ENCODE measurements around the gene RFX4. TPM values are rescaled to one million over a fixed set of nuclear protein-coding genes. Genes with fewer than 3 reads are reported as not detected.

Gene RFX4
- total and polyA plus RNA-seq, 7 experiments from 2014 or later: not detected

GRCh38 chr12:106590601-106591000 is 7.8 kb downstream of the RFX4 start:
- H3K4me3 Mint-ChIP-seq: no peak overlapping the region
- Histone ChIP-seq H3K9me3 (ENCODE audit: control insufficient read depth in 2 of 3, low read length in 3 of 3) (no peaks in the 10 kb centered on the region), H3K27me3 (ENCODE audit: control insufficient read depth in 2 of 2, insufficient read depth in 2 of 2, low read length in 2 of 2) (peaks cover 3 to 5% of the 10 kb centered on the region in 2 donors), H3K36me3 (ENCODE audit: control insufficient read depth in 2 of 3, insufficient read depth in 3 of 3, low read length in 3 of 3) (no peaks in the 10 kb centered on the region), H3K4me1 (ENCODE audit: control insufficient read depth in 2 of 2, insufficient read depth in 2 of 2, low read length in 2 of 2) (no peaks in the 10 kb centered on the region), H3K27ac (ENCODE audit: low read depth, low read length) (no peak overlapping the region), H3K4me3 (ENCODE audit: low read length) (no peak overlapping the region)
- no peaks in the 10 kb centered on the region for H3K36me3 Mint-ChIP-seq
- no peaks in the 10 kb centered on the region for H3K9me3 Mint-ChIP-seq
- ChIA-PET POLR2A (no interaction called here), CTCF (no interaction called here)
- ATAC-seq (no peak), DNase-seq (no peak)
- H3K4me1 Mint-ChIP-seq: peaks cover 0 to 18% (median 6%) of the 10 kb centered on the region in 7 donors
- peaks cover 68 to 87% (median 80%) of the 10 kb centered on the region in 5 donors for H3K27me3 Mint-ChIP-seq
- H3K27ac Mint-ChIP-seq: no peak overlapping the region
- intact Hi-C loops (cut with micrococcal nuclease): loop anchor here in 1 of 2 donors (10.0 kb wide), 1 partner anchor 254 kb away; no protein-coding TSS in a partner anchor

- intact Hi-C loops (cut with micrococcal nuclease): loop anchor here in 1 of 2 donors (10.0 kb wide), 1 partner anchor 250 kb away; no protein-coding TSS in a partner anchor
- H3K4me3 ChIP-seq (ENCODE audit: low read length): no peak overlapping the region
- H3K9me3 ChIP-seq (ENCODE audit: control insufficient read depth in 2 of 3, low read length in 3 of 3): no peaks in the 10 kb centered on the region
- H3K9me3 Mint-ChIP-seq: no peaks in the 10 kb centered on the region
- peaks cover 0 to 3% of the 10 kb centered on the region in 2 donors for H3K27me3 ChIP-seq (ENCODE audit: control insufficient read depth in 2 of 2, insufficient read depth in 2 of 2, low read length in 2 of 2)
- H3K36me3 ChIP-seq (ENCODE audit: control insufficient read depth in 2 of 3, insufficient read depth in 3 of 3, low read length in 3 of 3): no peaks in the 10 kb centered on the region
- POLR2A ChIA-PET: no interaction called here
- CTCF ChIA-PET: no interaction called here
- H3K4me3 Mint-ChIP-seq: peak overlapping the region in 2 of 10 donors; percentile 17 to 40
- no peak for DNase-seq
- no peak for ATAC-seq
- no peak overlapping the region for H3K27ac Mint-ChIP-seq
- no peaks in the 10 kb centered on the region for H3K4me1 ChIP-seq (ENCODE audit: control insufficient read depth in 2 of 2, insufficient read depth in 2 of 2, low read length in 2 of 2)
- no peaks in the 10 kb centered on the region for H3K36me3 Mint-ChIP-seq
- peaks cover 0 to 11% (median 4%) of the 10 kb centered on the region in 7 donors for H3K4me1 Mint-ChIP-seq
- peaks cover 48 to 68% (median 58%) of the 10 kb centered on the region in 5 donors for H3K27me3 Mint-ChIP-seq
- H3K27ac ChIP-seq (ENCODE audit: low read depth, low read length): no peak overlapping the region
These were observed 11.6 kb downstream of the RFX4 start for GRCh38 chr12:106594447-106594846.

- H3K36me3 ChIP-seq (ENCODE audit: control insufficient read depth in 2 of 3, insufficient read depth in 3 of 3, low read length in 3 of 3): no peaks in the 10 kb centered on the region
- peaks cover 0 to 3% of the 10 kb centered on the region in 2 donors for H3K27me3 ChIP-seq (ENCODE audit: control insufficient read depth in 2 of 2, insufficient read depth in 2 of 2, low read length in 2 of 2)
- H3K27me3 Mint-ChIP-seq: peaks cover 40 to 61% (median 49%) of the 10 kb centered on the region in 5 donors
- H3K27ac ChIP-seq (ENCODE audit: low read depth, low read length): no peak overlapping the region
- peaks cover 0 to 11% (median 4%) of the 10 kb centered on the region in 7 donors for H3K4me1 Mint-ChIP-seq
- H3K4me1 ChIP-seq (ENCODE audit: control insufficient read depth in 2 of 2, insufficient read depth in 2 of 2, low read length in 2 of 2): no peaks in the 10 kb centered on the region
- CTCF ChIA-PET: no interaction called here
- no peak overlapping the region for H3K4me3 ChIP-seq (ENCODE audit: low read length)
- intact Hi-C loops (cut with micrococcal nuclease): loop anchor here in 1 of 2 donors (10.0 kb wide), 1 partner anchor 250 kb away; no protein-coding TSS in a partner anchor
- no peak for ATAC-seq
- no peak overlapping the region for H3K27ac Mint-ChIP-seq
- H3K4me3 Mint-ChIP-seq: no peak overlapping the region
- no peaks in the 10 kb centered on the region for H3K9me3 ChIP-seq (ENCODE audit: control insufficient read depth in 2 of 3, low read length in 3 of 3)
- no peaks in the 10 kb centered on the region for H3K36me3 Mint-ChIP-seq
- no peak for DNase-seq
- no peaks in the 10 kb centered on the region for H3K9me3 Mint-ChIP-seq
- POLR2A ChIA-PET: no interaction called here
These were observed 12.5 kb downstream of the RFX4 start for GRCh38 chr12:106595268-106595667.

GRCh38 chr12:106598003-106598402 is 15.2 kb downstream of the RFX4 start:
- no peak overlapping the region for H3K27ac Mint-ChIP-seq
- Histone ChIP-seq H3K4me1 (ENCODE audit: control insufficient read depth in 2 of 2, insufficient read depth in 2 of 2, low read length in 2 of 2) (no peaks in the 10 kb centered on the region), H3K36me3 (ENCODE audit: control insufficient read depth in 2 of 3, insufficient read depth in 3 of 3, low read length in 3 of 3) (no peaks in the 10 kb centered on the region), H3K27ac (ENCODE audit: low read depth, low read length) (no peak overlapping the region), H3K4me3 (ENCODE audit: low read length) (no peak overlapping the region), H3K27me3 (ENCODE audit: control insufficient read depth in 2 of 2, insufficient read depth in 2 of 2, low read length in 2 of 2) (no peaks in the 10 kb centered on the region), H3K9me3 (ENCODE audit: control insufficient read depth in 2 of 3, low read length in 3 of 3) (no peaks in the 10 kb centered on the region)
- no peak overlapping the region for H3K4me3 Mint-ChIP-seq
- intact Hi-C loops (cut with micrococcal nuclease): loop anchor here in 1 of 2 donors (10.0 kb wide), 1 partner anchor 247 kb away; no protein-coding TSS in a partner anchor
- H3K4me1 Mint-ChIP-seq: peaks cover 0 to 11% (median 4%) of the 10 kb centered on the region in 7 donors
- H3K27me3 Mint-ChIP-seq: peaks cover 20 to 44% (median 33%) of the 10 kb centered on the region in 5 donors
- no peaks in the 10 kb centered on the region for H3K9me3 Mint-ChIP-seq
- H3K36me3 Mint-ChIP-seq: no peaks in the 10 kb centered on the region
- CTCF ChIA-PET: no interaction called here
- POLR2A ChIA-PET: no interaction called here
- no peak for DNase-seq
- no peak for ATAC-seq

GRCh38 chr12:106599302-106599701 is 16.5 kb downstream of the RFX4 start:
- no peaks in the 10 kb centered on the region for H3K36me3 Mint-ChIP-seq
- no peak for ATAC-seq
- no peaks in the 10 kb centered on the region for H3K27me3 ChIP-seq (ENCODE audit: control insufficient read depth in 2 of 2, insufficient read depth in 2 of 2, low read length in 2 of 2)
- H3K4me1 Mint-ChIP-seq: peaks cover 0 to 5% (median 3%) of the 10 kb centered on the region in 7 donors
- no peaks in the 10 kb centered on the region for H3K4me1 ChIP-seq (ENCODE audit: control insufficient read depth in 2 of 2, insufficient read depth in 2 of 2, low read length in 2 of 2)
- H3K27me3 Mint-ChIP-seq: peaks cover 10 to 33% (median 22%) of the 10 kb centered on the region in 5 donors
- H3K4me3 ChIP-seq (ENCODE audit: low read length): no peak overlapping the region
- intact Hi-C loops (cut with micrococcal nuclease): loop anchor here in 1 of 2 donors (10.0 kb wide), 1 partner anchor 245 kb away; no protein-coding TSS in a partner anchor
- no peak overlapping the region for H3K27ac ChIP-seq (ENCODE audit: low read depth, low read length)
- POLR2A ChIA-PET: no interaction called here
- no peak for DNase-seq
- H3K27ac Mint-ChIP-seq: no peak overlapping the region
- H3K4me3 Mint-ChIP-seq: no peak overlapping the region
- CTCF ChIA-PET: no interaction called here
- H3K36me3 ChIP-seq (ENCODE audit: control insufficient read depth in 2 of 3, insufficient read depth in 3 of 3, low read length in 3 of 3): no peaks in the 10 kb centered on the region
- H3K9me3 ChIP-seq (ENCODE audit: control insufficient read depth in 2 of 3, low read length in 3 of 3): no peaks in the 10 kb centered on the region
- no peaks in the 10 kb centered on the region for H3K9me3 Mint-ChIP-seq

GRCh38 chr12:106600503-106600902 is 17.7 kb downstream of the RFX4 start:
- intact Hi-C loops (cut with micrococcal nuclease): no loop called here
- Histone ChIP-seq H3K9me3 (ENCODE audit: control insufficient read depth in 2 of 3, low read length in 3 of 3) (no peaks in the 10 kb centered on the region), H3K36me3 (ENCODE audit: control insufficient read depth in 2 of 3, insufficient read depth in 3 of 3, low read length in 3 of 3) (no peaks in the 10 kb centered on the region), H3K4me3 (ENCODE audit: low read length) (no peak overlapping the region), H3K27me3 (ENCODE audit: control insufficient read depth in 2 of 2, insufficient read depth in 2 of 2, low read length in 2 of 2) (no peaks in the 10 kb centered on the region), H3K4me1 (ENCODE audit: control insufficient read depth in 2 of 2, insufficient read depth in 2 of 2, low read length in 2 of 2) (no peaks in the 10 kb centered on the region), H3K27ac (ENCODE audit: low read depth, low read length) (no peak overlapping the region)
- Mint-ChIP-seq H3K27me3 (peaks cover 2 to 22% (median 14%) of the 10 kb centered on the region in 5 donors), H3K27ac (no peak overlapping the region), H3K9me3 (no peaks in the 10 kb centered on the region), H3K4me3 (no peak overlapping the region), H3K36me3 (no peaks in the 10 kb centered on the region), H3K4me1 (no peaks in the 10 kb centered on the region)
- ChIA-PET CTCF (no interaction called here), POLR2A (no interaction called here)
- no peak for ATAC-seq
- DNase-seq: no peak

GRCh38 chr12:106601031-106601430 is 18.2 kb downstream of the RFX4 start:
- Mint-ChIP-seq H3K36me3 (no peaks in the 10 kb centered on the region), H3K4me3 (no peak overlapping the region), H3K27me3 (peaks cover 3 to 22% (median 15%) of the 10 kb centered on the region in 5 donors), H3K9me3 (no peaks in the 10 kb centered on the region), H3K27ac (no peak overlapping the region), H3K4me1 (no peaks in the 10 kb centered on the region)
- no peaks in the 10 kb centered on the region for H3K9me3 ChIP-seq (ENCODE audit: control insufficient read depth in 2 of 3, low read length in 3 of 3)
- ATAC-seq (no peak), DNase-seq (no peak)
- no peaks in the 10 kb centered on the region for H3K27me3 ChIP-seq (ENCODE audit: control insufficient read depth in 2 of 2, insufficient read depth in 2 of 2, low read length in 2 of 2)
- no peak overlapping the region for H3K4me3 ChIP-seq (ENCODE audit: low read length)
- H3K4me1 ChIP-seq (ENCODE audit: control insufficient read depth in 2 of 2, insufficient read depth in 2 of 2, low read length in 2 of 2): no peaks in the 10 kb centered on the region
- POLR2A ChIA-PET: no interaction called here
- intact Hi-C loops (cut with micrococcal nuclease): no loop called here
- no peaks in the 10 kb centered on the region for H3K36me3 ChIP-seq (ENCODE audit: control insufficient read depth in 2 of 3, insufficient read depth in 3 of 3, low read length in 3 of 3)
- CTCF ChIA-PET: no interaction called here
- no peak overlapping the region for H3K27ac ChIP-seq (ENCODE audit: low read depth, low read length)
